Forelimb muscle (tissue), 1 donor: ENCODE measurements around the gene BMERB1. TPM values are rescaled to one million over a fixed set of nuclear protein-coding genes. Genes with fewer than 3 reads are reported as not detected.
"Not testable (repeated sequence)": the region's sequence is repeated elsewhere in the genome, so short reads cannot be mapped to it uniquely, and the experiment has no call there.

Experiments
- DNase-seq: peaks from one replicate; pipeline ENCODE4 v3.0.0-alpha.2; 2013; ENCODE audit warnings: low read depth
- polyA plus RNA-seq: library from polyadenylated mRNA; unstranded; fragments of 120-200 nt; gene quantifications from one replicate; pipeline ENCODE4 v1.2.1, GENCODE V29; 2013; ENCODE audit not compliant: insufficient read length

BMERB1 gene
- 26.6 TPM for polyA plus RNA-seq

DNA sequence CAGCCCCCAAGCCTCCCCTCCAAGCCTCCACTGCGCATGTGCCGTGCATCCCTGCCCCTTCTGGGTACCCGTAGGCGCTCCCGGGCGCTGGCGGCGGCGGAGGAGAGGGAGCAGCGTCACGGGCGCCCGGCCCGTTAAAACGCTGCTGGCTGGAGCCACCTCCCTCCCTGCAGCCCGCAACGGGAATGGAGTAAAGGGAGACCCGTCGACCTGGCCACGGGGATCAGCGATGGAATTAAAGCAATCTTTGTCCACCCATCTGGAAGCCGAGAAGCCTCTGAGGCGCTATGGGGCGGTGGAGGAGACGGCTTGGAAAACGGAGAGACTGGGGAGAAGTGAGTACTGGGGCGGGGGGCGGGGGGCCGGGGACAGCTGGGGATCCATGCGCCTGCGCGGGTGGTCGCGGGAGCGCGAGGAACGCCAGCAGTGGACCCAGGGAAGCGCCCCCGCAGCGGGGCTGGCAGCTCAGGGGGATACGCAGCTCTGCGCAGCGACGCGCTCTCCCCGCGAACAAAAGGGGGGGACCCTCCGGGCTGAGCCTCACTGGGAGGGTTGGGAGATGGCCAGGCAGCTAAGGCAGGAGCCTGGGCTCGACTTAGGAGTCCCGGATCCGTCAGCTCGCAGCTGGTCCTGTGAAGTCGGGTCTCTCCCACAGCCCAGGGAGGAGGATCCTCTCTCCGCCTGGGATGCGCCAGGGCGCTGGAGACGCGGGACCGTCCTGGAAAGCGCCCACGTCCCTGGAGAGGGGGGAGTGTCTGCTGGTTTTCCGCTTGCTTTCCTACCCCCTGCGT, at the start of gene BMERB1:
Gene BMERB1 (plus strand): TSS at position 164 of the 791 bp plus-strand sequence. CDS start 66 bp downstream, at position 230.
- DNase-seq: no peak

DNA sequence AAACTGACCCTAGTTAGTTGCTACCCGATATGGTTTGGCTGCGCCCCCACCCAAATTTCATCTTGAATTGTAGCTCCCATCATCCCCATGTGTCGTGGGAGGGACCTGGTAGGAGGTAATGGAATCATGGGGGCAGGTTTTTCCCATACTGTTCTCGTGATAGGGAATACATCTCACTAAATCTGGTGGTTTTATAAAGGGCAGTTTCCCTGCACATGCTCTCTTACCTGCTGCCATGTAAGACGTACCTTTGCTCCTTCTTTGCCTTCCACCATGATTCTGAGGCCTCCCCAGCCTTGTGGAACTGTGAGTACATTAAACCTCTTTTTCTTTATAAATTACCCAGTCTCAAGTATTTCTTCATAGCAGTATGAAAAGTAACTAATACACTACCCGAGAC, 46.3 kb upstream of the BMERB1 start:
- DNase-seq: not testable (repeated sequence)

DNA sequence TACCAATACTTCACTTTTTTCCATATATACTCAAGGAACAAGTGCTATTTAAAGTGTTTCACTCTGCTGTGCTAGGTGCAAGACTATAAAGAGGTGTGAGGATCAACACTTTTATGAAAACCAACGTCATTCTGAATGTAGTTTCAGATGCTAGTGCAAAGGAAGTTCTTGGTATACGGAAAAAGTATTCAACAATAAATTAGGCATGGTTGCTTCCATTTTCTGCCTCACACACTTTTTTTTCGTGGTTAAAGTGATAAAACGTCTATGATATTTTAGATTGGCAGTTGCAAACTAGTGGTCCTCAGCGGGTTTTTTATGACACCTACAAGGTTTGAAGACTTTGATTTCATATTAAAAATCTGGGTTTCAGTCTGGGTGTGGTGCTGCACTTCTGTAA, 44.5 kb upstream of the BMERB1 start:
- not testable (repeated sequence) for DNase-seq

DNA sequence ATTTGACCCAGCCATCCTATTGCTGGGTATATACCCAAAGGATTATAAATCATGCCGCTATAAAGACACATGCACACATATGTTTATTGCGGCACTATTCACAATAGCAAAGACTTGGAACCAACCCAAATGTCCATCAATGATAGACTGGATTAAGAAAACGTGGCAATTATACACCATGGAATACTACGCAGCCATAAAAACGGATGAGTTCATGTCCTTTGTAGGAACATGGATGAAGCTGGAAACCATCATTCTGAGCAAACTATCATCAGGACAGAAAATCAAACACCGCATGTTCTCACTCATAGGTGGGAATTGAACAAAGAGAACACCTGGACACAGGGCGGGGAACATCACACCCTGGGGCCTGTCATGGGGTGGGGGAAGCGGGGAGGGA, 41.4 kb upstream of the BMERB1 start:
- not testable (repeated sequence) for DNase-seq

DNA sequence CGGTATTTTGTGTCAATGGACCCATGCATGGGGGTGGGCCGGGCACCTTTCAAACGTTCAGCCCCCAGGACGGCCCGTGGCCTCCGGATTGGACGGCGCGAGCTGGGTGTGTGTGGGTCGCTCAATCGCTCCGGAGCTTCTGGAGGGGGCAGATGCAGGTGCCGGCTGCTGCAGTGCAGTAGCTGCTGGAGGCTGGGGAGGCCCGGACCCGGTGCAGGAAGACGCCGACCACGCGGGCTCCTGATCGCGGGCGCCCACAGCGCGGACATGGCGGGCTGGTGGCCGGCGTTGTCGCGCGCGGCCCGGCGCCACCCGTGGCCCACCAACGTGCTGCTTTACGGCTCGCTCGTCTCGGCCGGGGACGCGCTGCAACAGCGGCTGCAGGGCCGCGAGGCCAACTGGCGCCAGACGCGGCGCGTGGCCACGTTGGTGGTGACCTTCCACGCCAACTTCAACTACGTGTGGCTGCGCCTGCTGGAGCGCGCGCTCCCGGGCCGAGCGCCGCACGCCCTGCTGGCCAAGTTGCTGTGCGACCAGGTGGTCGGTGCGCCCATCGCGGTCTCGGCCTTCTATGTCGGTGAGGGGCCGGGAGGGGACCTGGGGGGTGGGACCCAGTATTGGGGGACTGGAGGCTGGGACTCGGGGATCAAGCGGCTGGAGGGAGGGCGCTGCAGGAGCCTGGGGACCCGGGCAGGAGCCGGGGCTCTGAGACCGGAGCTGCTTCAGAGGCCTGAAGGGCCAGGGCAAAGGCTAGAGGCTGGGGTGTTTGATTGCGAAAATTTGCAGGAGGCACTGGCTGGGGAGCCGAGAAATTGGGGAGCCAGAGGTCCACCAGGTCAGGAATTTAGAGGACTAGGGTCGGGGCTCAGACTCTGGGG, 38.5 kb upstream of the BMERB1 start, which contains the start of gene MPV17L:
Gene MPV17L (plus strand): TSS at position 124 of the 878 bp plus-strand sequence. CDS start 144 bp downstream, at position 268.
- DNase-seq: not testable (repeated sequence)

DNA sequence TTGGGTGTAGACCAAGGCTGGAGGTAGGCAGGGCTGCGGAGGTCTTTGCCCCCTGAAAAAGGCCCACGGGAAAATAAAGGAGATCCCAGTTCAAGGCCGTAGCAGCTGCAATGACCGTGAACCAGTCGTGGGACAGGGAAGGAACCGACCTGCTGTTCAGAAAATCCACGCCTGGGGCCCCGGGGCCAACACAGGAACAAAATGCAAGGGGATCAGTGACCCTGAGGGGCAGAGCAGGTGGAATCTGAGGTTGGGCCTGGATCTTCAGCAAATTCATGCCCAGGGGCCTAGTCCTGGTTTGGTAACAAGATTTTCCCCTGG, 37.9 kb upstream of the BMERB1 start:
- not testable (repeated sequence) for DNase-seq

DNA sequence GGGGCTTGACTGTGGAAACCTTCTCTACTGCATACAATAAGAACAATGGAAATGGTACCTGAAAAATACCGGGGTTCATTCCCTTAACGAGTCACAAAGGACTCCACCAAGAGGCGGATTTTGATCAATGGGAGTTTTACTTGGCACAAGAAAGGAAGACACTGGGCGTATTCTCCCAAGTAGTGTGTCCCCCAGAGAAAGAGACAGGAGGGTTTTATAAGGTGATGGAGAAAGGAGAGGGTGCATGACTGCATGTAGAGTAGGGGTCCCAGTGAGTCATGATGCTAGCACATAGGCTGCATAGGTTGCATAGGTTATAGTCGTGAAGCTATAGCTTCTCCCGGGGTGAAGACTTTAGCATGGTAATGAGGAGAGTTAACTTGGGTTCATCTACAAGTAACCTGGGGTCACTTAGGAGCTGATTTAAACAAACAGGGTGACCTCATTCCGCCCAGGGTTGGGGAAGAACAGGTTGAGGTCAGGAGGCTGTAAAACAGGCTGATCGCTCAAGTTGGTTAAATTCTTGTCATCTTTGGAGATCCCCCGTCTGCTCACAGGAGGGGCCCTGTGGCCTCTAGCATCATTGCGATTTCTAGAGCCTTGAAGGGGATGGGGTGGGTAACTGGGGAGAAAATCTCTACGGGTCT, 37.3 kb upstream of the BMERB1 start:
- no peak for DNase-seq

DNA sequence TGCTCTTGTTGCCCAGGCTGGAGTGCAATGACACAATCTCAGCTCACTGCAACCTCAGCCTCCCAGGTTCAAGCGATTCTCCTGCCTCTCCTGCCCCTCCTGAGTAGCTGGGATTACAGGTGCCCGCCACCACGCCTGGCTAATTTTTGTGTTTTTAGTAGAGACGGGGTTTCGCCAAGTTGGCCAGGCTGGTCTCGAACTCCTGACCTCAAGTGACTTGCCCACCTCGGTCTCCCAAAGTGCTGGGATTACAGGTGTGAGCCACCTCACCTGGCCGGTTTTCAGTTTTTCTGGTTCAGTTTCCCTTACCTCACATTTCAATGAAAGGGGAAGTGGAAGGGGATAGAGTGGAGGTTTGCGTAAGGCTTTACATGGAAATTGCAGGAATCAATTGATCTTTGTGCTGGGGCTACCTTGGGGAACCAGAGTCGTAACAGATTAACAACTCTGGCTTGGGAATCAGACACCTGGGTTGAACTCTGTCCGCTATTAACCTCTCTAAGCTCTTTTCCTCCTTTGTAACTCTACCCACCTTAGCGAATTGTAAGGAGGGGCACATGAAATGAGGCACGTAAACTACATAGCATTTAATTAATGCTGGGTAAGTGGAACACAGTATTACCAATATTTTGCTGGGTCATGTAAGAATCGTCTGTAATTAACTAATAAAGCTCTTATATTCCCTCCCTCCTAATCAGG, 35.6 kb upstream of the BMERB1 start:
- DNase-seq: no peak

DNA sequence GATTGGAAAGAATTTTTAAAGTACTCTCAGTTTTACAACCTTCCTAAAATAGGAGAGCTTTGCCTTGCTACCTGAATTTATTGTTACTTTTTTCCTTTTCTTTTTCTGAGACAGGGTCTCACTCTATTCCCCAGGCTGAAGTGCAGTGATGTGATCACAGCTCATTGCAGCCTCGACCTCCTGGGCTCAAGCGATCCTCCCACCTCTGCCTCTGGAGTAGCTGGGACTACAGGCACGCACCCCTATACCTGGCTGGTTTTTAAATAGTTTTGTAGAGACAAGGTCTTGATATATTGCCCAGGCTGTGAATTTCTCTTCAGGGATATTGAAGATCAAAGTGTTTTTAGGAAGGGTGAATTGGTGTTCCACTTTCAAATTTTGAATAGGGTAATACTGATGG, 35.1 kb upstream of the BMERB1 start:
- DNase-seq: no peak

DNA sequence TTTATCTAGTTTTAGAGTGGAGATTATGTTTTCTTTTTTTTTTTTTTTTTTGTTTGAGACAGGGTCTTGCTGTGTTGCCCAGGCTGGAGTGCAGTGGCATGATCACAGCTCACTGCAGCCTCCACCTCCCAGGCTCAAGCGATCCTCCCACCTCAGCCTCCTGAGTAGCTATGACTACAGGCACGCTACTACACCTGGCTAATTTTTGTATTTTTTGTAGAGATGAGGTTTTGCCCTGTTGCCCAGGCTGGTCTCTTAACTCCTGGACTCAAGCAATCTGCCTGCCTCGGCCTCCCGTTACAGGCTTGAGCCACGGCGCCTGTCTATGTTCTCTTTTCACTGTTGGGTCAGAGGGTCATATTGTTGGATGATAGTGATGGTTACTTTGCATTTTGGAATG, 34.1 kb upstream of the BMERB1 start:
- DNase-seq: not testable (repeated sequence)

DNA sequence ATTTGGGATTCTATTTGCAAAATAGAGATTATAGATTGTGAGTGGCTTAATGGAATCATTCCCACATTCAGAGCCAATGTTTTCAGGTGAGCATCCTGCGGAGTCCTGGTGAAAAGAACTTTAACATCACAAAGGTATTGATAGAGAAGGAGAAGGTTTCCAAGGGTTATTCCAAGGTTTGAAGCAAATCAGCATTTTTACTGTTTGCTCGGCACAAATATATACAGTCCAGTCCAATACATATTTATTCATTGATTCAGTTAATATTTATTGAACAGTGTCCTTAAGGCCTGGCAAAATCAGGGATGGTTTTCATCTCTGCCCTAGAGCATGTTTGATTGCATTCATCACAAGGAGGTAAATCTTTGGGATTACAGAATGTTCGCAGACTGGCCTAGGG, 32.4 kb upstream of the BMERB1 start:
- no peak for DNase-seq

DNA sequence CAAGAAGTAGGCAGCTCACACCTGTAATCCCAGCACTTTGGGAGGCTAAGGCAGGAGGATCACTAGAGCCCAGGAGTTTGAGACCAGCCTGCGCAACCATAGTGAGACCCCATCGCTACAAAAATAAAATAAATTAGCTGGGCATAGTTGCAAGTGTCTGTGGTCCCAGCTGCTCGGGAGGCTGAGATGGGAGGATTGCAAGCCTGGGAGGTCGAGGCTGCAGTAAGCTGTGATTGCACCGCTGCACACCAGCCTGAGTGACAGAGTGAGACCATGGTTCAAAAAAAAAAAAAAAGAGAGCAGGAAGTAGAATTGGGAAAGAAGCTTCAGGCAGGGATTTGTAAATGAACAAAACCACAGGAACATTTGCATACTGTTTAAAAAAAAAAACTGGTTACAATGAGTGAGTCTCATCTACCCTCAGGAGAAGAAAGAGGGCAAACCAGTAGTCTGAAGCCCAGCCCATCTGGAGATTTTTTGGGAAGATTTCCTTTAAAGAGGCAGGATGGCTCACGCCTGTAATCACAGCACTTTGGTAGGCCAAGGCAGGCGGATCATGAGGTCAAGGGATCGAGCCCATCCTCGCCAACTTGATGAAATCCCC, 30.9 kb upstream of the BMERB1 start:
- no peak for DNase-seq

DNA sequence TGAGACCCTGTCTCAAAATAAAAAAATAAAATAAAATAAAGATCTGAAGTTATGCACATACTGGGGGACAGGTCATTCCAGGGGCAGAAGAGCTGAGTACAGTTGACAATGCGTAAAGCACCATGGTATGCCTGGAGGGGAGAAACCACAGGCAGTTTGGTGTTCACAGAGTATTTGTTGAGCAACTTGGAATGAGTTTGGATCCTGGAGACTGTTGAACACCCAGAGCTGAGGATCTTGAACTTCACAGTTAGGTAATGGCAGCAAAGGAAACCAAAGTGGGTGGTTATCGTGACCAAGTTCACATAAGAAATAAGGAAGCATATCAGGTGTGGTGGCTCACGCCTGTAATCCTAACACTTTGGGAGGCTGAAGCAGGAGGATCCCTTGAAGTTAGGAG, 30.3 kb upstream of the BMERB1 start:
- not testable (repeated sequence) for DNase-seq

DNA sequence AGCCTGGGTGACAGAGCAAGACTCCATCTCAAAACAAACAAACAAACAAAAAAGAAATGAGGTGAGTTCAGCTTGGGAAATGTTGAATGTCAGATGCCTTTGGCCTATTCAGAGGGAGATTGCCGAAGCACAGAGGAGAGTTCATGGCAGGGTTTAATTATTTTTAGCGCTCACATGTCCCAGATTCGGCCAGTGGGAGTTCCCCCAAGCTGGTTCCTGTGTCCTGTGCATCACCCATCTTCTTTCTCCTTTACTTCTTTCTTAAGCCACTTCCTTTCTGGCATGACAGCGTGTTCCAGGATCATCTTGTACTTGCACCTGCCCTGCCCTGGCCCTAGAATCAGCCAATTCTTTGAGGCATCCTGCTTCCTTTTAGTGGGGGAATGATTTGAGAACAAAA, 29.6 kb upstream of the BMERB1 start:
- no peak for DNase-seq

DNA sequence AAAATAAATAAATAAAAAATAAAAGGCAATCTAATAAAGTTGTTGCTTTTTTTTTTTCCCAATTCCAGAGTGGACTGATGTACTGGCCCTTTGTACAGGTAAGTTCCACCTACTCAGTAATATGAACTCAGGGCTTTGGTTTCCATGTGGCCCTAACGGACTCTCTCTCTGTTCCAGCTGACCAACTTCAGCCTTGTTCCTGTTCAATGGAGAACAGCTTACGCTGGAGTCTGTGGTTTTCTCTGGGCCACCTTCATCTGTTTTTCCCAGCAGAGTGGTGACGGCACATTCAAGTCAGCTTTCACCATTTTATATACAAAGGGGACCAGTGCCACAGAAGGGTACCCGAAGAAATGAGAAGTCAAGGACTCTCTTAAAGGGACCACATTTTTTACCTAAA, 26.6 kb upstream of the BMERB1 start:
- not testable (repeated sequence) for DNase-seq

DNA sequence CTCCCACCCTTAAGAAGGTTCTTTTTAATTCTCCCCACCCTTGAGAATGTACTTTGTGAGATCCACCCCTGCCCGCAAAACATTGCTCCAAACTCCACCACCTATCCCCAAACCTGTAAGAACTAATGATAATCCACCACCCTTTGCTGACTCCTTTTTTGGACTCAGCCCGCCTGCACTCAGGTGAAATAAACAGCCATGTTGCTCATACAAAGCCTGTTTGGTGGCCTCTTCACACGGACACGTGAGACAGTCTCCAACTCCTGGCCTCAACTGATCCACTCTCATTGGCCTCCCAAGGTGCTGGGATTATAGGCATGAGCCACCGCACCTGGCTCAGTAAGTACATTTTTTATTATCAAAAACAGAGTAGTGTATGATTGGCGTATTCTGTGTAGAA, 24.9 kb upstream of the BMERB1 start:
- not testable (repeated sequence) for DNase-seq

DNA sequence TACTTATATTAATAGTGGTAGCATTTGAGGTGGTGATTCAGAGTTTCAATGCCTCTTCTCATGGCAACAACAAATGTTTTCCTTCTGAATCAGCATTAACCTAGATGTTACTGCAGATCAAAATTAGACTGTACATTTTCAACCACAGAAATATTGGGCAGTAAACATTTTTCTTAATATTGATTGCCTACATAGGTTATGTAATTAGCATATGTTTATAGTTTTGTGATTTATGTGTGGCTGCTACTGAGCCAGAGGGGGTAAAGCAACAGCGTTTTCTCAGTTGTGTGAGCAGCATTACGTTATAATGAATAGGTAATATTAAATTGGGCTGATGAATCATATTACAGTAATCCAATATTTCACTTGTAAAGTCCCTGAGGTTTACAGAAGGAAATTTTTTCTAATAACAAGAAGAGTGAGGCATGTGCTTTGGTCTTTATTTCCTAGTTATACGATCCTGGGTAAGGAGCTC, 18.8 kb upstream of the BMERB1 start:
- no peak for DNase-seq

DNA sequence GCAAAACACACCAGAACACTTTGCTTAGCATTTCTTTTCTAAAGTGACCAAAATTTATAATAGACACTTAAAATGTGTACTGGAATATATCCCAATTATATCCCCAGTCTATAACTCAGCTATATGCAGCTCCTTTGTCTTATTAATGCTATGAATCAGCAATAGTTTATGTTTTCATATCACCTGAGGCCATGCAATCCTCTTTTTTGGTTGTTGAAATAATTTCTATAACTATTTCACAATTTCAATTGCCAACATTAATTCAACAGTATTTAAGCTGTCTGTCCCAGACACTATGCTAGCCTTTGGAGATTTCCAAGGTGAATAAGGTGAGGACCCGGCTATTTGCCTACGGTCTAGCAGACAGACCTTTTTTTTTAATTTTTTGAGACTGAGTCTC, 17.2 kb upstream of the BMERB1 start:
- DNase-seq: no peak

DNA sequence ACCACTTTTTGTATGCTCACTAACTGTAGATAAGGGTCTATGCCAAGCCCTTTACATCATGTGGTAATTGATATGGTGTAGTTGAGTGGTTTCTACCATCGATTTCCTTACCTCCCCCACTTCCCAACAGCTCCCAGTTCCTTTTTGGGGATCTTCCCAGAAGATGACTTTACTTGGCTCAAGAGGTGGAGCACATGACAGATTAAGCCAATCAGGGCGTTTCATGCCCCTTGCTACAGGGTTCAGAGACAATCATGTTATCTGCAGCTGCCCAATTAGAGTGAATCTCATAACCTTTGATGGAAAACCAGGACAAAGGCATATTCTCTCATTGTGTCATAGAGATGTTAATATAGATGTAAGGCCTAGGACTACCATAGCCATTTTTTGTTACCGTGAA, 16.2 kb upstream of the BMERB1 start:
- DNase-seq: no peak

DNA sequence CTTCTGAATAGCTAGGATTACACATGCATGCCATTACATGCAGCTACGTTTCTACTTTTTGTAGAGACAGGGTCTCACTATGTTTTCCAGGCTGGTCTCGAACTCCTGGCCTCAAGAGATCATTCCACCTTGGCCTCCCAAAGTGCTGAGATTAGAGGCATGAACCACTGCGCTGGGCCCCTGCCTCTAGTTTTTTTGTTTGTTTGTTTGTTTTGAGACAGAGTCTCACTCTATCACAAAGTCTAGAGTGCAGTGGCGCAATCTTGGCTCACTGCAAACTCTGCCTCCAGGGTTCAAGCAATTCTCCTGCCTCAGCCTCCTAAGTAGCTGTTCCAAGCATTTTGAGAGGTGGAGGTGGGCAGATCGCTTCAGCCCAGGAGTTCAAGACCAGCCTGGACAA, 12.7 kb upstream of the BMERB1 start:
- DNase-seq: not testable (repeated sequence)

DNA sequence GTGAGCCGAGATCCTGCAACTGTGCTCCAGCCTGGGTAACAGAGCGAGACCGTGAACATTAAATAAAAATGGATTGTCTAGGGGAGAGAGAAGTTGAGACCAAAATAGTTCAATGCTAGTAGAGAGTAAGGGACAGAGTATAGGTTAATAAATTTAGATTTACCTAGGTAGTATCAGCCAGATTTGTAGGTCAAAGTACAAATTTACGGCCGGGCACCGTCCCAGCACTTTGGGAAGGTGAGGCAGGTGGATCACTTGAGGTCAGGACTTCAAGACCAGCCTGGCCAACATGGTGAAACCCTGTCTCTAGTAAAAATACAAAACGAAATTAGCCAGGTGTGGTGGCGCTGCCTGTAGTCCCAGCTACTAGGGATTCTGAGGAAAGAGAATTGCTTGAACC, 12.2 kb upstream of the BMERB1 start:
- no peak for DNase-seq
